Activated naive CD4-positive, alpha-beta T cell treated with anti-CD3 and anti-CD28 coated beads for 36 hours (primary cell): ENCODE results near the gene TJP3. TPM values are rescaled to one million over a fixed set of nuclear protein-coding genes. Genes with fewer than 3 reads are reported as not detected.
"Not testable (repeated sequence)": the region's sequence is repeated elsewhere in the genome, so short reads cannot be mapped to it uniquely, and the experiment has no call there.

Experiments used
- CTCF ChIA-PET: fragments of 350-600 bp; sonication (Branson Sonifier 250); formaldehyde crosslinking; loops from one replicate; lab custom pipeline; 2021; ENCODE audit warnings: antibody characterized with exemption; lab: Charles Lee
- DNase-seq: peaks from one replicate; pipeline ENCODE4 v3.0.0-alpha.2; 2020
- H3K27ac Mint-ChIP-seq: one replicate; pipeline ENCODE4 v1.8.0; 2021; ENCODE audit warnings: mild to moderate bottlenecking, mixed read lengths
- H3K27me3 Mint-ChIP-seq: one replicate; pipeline ENCODE4 v1.8.0; 2021; ENCODE audit warnings: low read depth, mixed read lengths
- H3K36me3 Mint-ChIP-seq: one replicate; pipeline ENCODE4 v1.8.0; 2021; ENCODE audit warnings: low read depth, mixed read lengths
- H3K4me1 Mint-ChIP-seq: one replicate; pipeline ENCODE4 v1.8.0; 2021; ENCODE audit warnings: low read depth, mixed read lengths
- H3K4me3 Mint-ChIP-seq: one replicate; pipeline ENCODE4 v1.8.0; 2021; ENCODE audit warnings: mild to moderate bottlenecking, moderate library complexity, mixed read lengths
- H3K9me3 Mint-ChIP-seq: one replicate; pipeline ENCODE4 v1.8.0; 2021; ENCODE audit warnings: mixed read lengths
- intact Hi-C: fragments of 100-400 bp; cut with micrococcal nuclease; formaldehyde crosslinking; loops from one replicate; pipeline ENCODE4 v1.15.1; 2023
- total RNA-seq, 2 experiments: library from RNA; stranded (reverse); gene quantifications; one replicate each; pipeline ENCODE4 v1.2.3, GENCODE V29; 2021

TJP3 gene, protein sequence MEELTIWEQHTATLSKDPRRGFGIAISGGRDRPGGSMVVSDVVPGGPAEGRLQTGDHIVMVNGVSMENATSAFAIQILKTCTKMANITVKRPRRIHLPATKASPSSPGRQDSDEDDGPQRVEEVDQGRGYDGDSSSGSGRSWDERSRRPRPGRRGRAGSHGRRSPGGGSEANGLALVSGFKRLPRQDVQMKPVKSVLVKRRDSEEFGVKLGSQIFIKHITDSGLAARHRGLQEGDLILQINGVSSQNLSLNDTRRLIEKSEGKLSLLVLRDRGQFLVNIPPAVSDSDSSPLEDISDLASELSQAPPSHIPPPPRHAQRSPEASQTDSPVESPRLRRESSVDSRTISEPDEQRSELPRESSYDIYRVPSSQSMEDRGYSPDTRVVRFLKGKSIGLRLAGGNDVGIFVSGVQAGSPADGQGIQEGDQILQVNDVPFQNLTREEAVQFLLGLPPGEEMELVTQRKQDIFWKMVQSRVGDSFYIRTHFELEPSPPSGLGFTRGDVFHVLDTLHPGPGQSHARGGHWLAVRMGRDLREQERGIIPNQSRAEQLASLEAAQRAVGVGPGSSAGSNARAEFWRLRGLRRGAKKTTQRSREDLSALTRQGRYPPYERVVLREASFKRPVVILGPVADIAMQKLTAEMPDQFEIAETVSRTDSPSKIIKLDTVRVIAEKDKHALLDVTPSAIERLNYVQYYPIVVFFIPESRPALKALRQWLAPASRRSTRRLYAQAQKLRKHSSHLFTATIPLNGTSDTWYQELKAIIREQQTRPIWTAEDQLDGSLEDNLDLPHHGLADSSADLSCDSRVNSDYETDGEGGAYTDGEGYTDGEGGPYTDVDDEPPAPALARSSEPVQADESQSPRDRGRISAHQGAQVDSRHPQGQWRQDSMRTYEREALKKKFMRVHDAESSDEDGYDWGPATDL
- total RNA-seq: 1 to 10 TPM in 1 of 2 experiments, under 1 TPM in 1; 0.93 to 1.6 TPM

DNA sequence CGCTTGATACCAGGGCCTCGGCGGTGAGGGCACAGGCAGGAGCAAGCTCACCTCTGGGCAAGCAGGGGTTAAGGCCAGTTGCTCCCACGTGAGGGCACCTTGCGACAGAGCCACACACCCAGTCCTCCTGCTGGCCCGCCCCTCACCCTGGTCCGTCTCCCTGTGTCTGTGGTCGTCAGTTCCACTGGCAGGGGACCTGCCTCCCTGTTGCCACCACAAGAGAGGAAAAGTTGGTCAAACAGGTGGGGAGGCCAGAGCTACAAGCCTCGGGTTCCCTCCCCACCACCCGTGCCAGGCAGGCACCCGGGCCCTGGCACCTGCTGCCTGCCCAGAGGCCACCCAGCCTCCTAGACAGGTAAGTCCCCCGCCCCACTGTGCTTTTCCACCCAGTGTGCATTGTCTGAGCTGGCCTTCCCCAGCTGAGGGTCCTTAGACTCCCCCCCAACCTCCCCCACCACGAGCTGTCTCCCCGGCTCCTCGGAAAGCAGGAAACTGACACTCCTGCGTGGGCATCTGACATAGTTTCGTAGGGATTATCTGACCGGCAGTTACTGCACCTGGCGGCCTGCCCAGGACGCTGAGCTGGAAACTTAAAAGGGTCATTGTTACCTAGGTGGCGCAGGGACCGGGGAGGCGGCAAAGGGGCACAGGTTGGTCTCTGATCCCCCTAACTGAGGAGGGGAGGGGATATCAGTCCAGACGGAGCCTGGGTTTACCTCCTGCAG, at the start of gene TJP3:
TJP3 (plus strand) TSS at position 178 of the 725 bp plus-strand sequence. CDS start 20,049 bp downstream, outside the sequence.
- H3K27ac Mint-ChIP-seq: no peak within 1 kb of the TSS
- no peaks in the 10 kb centered on the region for H3K36me3 Mint-ChIP-seq
- no peak within 1 kb of the TSS for H3K4me3 Mint-ChIP-seq
- H3K9me3 Mint-ChIP-seq: no peaks in the 10 kb centered on the region
- no peak for DNase-seq
- peaks cover 2% of the 10 kb centered on the region for H3K27me3 Mint-ChIP-seq
- peaks cover 2% of the 10 kb centered on the region for H3K4me1 Mint-ChIP-seq
- intact Hi-C loops: loop anchor here (10.0 kb wide), 1 partner anchor 124 kb away; the partner anchor contains the start of gene GIPC3
- CTCF ChIA-PET: interaction anchor here (0.6 to 1.1 kb wide), 2 partner anchors 21 to 154 kb away, joined by 3 read pairs; no protein-coding TSS in a partner anchor

DNA sequence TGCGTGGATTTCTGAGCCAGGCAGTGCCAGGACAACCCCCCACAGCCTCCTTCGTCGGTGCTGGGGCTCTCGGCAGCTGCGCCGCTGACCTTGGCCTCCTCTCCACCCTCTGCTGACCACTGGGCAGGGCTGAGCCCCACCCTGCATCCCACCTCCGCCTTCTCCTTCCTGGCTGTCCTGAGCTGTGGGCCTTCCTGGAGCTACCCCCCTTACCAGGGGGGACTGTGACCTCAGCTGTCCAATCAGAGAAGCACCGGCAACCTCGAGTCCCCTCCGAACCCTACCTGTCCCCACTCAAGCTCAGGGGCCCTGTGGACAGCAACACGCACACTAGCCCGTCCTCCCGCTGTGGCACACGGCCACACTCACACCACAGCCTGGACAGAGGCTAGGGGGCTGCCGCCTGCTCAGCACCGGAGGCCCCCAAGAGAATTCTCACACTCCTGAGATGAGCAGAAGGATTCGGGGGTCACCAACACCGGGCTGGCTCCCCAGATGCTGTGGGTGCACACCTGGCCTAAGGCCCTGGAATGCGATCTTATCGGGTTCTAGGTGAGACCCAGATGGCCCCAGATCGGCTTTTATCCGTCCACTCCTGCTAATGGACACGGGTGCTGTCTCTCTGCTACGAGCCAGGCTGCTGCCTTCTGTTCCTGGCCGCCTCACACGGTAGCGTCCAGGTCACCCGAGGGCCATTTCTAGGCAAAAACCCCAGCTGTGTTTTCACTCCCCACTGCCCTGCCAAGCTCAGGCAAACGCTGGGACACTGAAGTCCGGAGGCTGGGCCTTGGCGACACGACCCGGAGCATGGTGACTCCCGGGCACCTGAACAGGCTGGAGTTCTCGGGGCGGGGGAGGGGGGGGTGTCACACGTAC, 49.1 kb upstream of the TJP3 start:
- Mint-ChIP-seq H3K4me3 (no peak overlapping the region), H3K9me3 (no peaks in the 10 kb centered on the region), H3K27ac (no peak overlapping the region), H3K36me3 (peaks cover 9% of the 10 kb centered on the region), H3K27me3 (no peaks in the 10 kb centered on the region), H3K4me1 (no peaks in the 10 kb centered on the region)
- CTCF ChIA-PET: interaction anchor here (1.1 kb wide), 1 partner anchor 34 kb away, joined by 4 read pairs; no protein-coding TSS in a partner anchor
- DNase-seq: no peak
- intact Hi-C loops: no loop called here

- no peak for DNase-seq
- CTCF ChIA-PET: no interaction called here
- Mint-ChIP-seq H3K27me3 (no peaks in the 10 kb centered on the region), H3K4me1 (no peaks in the 10 kb centered on the region), H3K36me3 (peaks cover 9% of the 10 kb centered on the region), H3K4me3 (no peak overlapping the region), H3K9me3 (no peaks in the 10 kb centered on the region), H3K27ac (no peak overlapping the region)
- intact Hi-C loops: no loop called here
Observed at GRCh38 chr19:3659746-3660112, 48.5 kb upstream of the TJP3 start.

DNA sequence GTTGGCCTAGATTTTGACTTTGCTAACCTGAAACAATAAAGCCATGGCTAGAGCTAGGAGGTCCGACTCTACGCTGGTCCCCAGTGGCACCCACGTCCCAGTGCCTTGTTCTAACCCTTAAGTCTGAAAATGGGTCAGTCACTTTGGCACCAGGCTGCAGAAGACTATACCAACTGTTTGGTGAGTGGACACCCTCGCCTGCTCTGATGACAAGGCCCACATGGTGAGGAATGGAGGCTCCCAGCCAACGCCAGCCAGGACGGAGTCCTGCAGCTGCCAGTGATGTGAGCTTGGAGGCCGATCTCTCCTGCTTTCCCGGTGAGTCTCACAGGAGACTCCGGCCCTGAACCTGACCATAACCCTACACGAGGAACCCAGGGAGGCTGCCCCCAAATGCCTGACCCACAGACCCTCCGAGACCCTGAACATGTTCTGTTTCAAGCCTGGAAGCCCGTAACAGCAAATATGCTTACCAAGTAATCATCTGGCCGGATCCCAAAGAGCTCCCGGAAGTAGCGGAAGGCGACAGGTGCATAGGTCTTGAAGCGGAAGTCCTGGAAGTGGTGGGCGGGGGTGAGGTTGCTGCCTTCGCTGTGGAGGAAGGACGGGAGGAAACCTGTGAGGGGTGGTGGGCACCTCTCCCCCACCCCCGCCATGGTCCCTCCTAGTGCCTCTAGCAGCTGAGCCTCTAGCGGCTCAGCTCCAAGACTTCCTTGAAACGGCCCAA, 47.5 kb upstream of the TJP3 start:
- Mint-ChIP-seq H3K27me3 (no peaks in the 10 kb centered on the region), H3K4me1 (no peaks in the 10 kb centered on the region), H3K4me3 (no peak overlapping the region), H3K36me3 (peaks cover 9% of the 10 kb centered on the region), H3K27ac (no peak overlapping the region), H3K9me3 (no peaks in the 10 kb centered on the region)
- DNase-seq: no peak
- CTCF ChIA-PET: interaction anchor here (0.6 to 0.7 kb wide), 2 partner anchors 13 to 179 kb away, joined by 3 read pairs; no protein-coding TSS in a partner anchor
- intact Hi-C loops: no loop called here

DNA sequence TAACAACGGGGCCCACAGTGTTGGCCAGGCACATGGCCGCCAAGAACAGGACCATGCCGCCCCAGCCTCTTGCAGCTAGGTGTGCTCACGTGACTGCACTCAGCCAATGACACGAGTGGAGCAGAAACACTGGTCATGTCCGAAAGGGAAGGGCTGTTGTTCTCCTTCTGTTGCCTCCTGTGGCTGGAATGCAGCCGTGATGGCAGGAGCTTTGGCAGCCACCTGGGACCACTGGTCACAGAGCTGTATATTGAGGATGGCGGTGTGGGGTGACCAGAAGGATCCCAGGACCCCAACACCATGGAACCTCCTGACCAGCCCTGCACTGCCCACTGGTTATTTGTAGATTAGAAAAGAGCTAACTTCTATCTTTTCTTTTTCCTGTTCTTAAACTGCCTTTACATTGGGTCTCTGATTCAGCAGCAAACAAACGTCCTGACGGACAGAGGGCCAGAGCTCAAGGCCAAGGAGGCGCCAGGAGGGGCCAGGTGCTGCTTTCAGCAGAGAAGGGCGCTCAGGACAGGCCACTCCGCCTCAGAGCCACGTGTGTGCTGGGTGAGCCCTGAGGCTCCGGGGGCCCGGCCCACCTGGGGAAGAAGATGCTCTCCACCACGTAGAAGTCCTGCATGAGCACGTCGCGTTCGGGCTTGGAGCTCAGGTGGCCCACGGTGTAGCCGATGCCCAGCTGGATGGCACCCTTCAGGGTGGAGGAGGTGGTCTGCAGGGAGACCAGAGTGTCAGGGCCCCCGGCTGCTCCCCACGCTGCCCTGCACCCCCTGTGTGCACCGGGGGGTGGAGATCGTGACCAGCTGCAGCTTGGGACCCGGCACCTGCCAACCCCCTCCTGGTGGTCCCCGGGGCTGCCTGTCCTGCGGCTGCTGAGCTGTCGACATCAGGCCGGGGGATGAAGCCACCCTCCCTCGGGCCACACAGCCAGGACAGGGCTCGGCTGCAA, 46.6 kb upstream of the TJP3 start:
- H3K4me3 Mint-ChIP-seq: no peak overlapping the region
- peaks cover 9% of the 10 kb centered on the region for H3K36me3 Mint-ChIP-seq
- no peaks in the 10 kb centered on the region for H3K9me3 Mint-ChIP-seq
- intact Hi-C loops: no loop called here
- CTCF ChIA-PET: interaction anchor here (0.7 to 1.5 kb wide), 3 partner anchors 14 to 58 kb away, joined by 3 read pairs; no protein-coding TSS in a partner anchor
- H3K4me1 Mint-ChIP-seq: no peaks in the 10 kb centered on the region
- H3K27me3 Mint-ChIP-seq: no peaks in the 10 kb centered on the region
- no peak overlapping the region for H3K27ac Mint-ChIP-seq
- no peak for DNase-seq

DNA sequence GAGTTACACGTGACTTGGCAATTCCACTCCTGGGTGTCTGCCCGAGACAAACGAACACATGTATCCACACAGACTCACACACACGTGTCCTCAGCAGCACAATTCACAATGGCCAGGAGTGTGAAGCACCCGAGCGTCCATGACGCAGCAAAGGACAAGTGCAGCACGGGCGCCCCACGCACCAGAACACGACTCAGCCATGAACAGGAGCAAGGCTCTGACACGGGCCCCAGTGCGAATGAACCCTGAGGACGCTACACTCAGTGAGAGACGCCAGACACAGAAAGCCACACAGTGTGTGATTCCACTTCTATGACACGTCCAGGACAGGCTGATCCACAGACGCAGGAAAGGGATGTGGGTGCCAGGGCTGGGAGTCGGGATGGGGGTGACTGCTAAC, 44.3 kb upstream of the TJP3 start:
- Mint-ChIP-seq H3K9me3 (no peaks in the 10 kb centered on the region), H3K4me1 (no peaks in the 10 kb centered on the region), H3K36me3 (peaks cover 2% of the 10 kb centered on the region), H3K4me3 (no peak overlapping the region), H3K27me3 (no peaks in the 10 kb centered on the region), H3K27ac (no peak overlapping the region)
- no peak for DNase-seq
- intact Hi-C loops: no loop called here
- CTCF ChIA-PET: no interaction called here

DNA sequence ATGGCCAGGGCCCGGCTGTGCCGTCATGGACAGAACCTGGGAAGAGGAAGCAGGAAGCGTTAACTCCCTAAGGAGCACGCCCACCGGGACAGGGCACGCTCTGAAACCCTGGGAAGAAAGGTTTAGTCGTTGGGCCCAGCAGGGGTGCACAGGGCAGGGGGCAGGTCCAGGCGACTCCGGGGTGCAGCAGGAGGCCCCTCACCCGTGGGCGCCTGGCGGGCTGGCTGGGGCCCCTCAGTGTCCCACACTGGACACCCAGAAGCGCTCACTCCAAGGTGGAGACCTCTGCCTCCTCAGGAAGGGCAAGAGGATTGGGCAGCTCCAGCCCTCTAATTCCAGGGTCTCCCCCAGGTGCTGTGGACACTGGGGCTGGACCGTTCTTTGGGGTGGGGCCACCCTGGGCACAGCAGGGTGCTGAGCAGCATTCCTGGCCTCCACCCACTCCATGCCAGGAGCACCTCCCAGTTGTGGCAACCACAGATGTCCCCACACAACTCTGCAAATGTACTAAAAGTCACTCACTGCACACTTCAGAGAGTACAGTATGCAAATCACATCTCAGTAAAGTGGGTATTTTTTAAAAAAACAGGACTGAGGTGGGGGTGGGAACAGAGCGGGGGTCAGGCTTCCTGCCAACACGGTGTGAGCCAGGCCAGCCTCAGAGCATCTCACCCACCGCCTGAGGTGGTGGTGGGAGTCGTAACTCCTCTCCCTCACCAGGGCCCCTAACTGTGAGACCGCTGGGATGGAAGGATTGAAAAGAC, 43.1 kb upstream of the TJP3 start:
- no peaks in the 10 kb centered on the region for H3K27me3 Mint-ChIP-seq
- H3K9me3 Mint-ChIP-seq: no peaks in the 10 kb centered on the region
- CTCF ChIA-PET: interaction anchor here (0.6 to 3.0 kb wide), 8 partner anchors 26 to 587 kb away, joined by 3 to 15 read pairs (median 4); no protein-coding TSS in a partner anchor

DNA sequence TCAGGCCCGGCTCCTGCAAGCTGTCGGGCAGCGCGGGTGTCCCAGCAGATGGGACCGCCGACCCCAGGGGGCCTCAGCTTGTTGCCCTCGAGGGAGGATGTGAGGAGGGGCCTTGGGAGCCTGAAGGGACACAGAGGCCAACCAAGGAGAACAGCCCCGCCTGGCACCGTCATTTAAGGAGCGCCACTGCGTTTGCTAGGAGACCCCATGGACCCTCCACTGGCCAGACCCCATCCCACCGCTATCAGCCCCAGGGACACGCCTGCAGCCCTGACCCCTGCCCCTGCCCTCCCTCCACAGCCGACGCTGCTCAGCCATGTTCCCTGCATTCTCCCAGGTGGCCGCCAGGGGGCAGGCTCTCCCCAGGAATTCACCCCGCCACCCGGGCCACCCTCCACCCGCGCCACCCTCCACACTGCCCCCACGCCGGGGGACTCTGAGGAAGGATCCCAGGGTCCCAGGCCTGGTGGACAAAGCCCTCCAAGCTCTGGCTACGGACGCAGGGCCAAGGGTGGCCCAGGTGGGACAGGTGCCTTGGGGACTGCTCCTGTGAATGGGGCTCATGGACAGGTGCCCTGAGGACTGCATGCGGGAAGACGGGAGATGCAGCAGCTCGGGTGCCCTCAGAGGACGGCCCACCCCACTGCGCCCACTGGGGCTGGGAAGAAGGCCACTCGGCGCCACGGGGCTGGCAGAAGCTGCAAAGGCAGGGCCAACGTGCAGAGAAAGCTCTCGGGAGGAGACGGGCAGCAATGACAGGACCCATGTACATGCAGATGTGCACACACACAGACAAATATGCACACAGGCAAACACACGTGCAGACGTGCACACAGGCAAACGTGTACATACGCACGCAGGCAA, 42.3 kb upstream of the TJP3 start:
- Mint-ChIP-seq H3K4me1 (peaks cover 5% of the 10 kb centered on the region), H3K4me3 (no peak overlapping the region), H3K27me3 (no peaks in the 10 kb centered on the region), H3K27ac (no peak overlapping the region), H3K36me3 (no peaks in the 10 kb centered on the region), H3K9me3 (no peaks in the 10 kb centered on the region)
- peak; percentile 80 for DNase-seq
- intact Hi-C loops: loop anchor here (1.0 kb wide), 2 partner anchors 34 to 40 kb away; partner anchors contain the start of gene PIP5K1C
- CTCF ChIA-PET: interaction anchor here (0.6 to 3.0 kb wide), 11 partner anchors 13 to 586 kb away, joined by 3 to 15 read pairs (median 4); no protein-coding TSS in a partner anchor

More for the DNA sequence above, 43.1 kb upstream of the TJP3 start:
- H3K36me3 Mint-ChIP-seq: peaks cover 2% of the 10 kb centered on the region
- no peak for DNase-seq
- intact Hi-C loops: loop anchor here (1.0 kb wide), 1 partner anchor 41 kb away; no protein-coding TSS in a partner anchor
- peaks cover under 1% of the 10 kb centered on the region for H3K4me1 Mint-ChIP-seq
- H3K4me3 Mint-ChIP-seq: no peak overlapping the region
- no peak overlapping the region for H3K27ac Mint-ChIP-seq

GRCh38 chr19:3666545-3666856, 41.7 kb upstream of the TJP3 start:
- not testable (repeated sequence) for H3K27ac Mint-ChIP-seq, DNase-seq, H3K36me3 Mint-ChIP-seq, H3K27me3 Mint-ChIP-seq, H3K9me3 Mint-ChIP-seq, H3K4me3 Mint-ChIP-seq, H3K4me1 Mint-ChIP-seq
- intact Hi-C loops: loop anchor here (1.0 kb wide), 1 partner anchor 34 kb away; the partner anchor contains the start of gene PIP5K1C
- CTCF ChIA-PET: interaction anchor here (0.7 to 3.0 kb wide), 9 partner anchors 14 to 191 kb away, joined by 3 to 15 read pairs (median 3); no protein-coding TSS in a partner anchor
